PC-9 (cell line): Measurements from ENCODE around the gene ADRA2B. TPM values are rescaled to one million over a fixed set of nuclear protein-coding genes. Genes with fewer than 3 reads are reported as not detected.

Experiments
- BruUV-seq: library from RNA; stranded (reverse); fragments of 400-500 nt; replicated peaks from 2 replicates; lab custom pipeline; 2021; lab: Mats Ljungman, UMichigan
- CTCF ChIA-PET: fragments of 300-600 bp; sonication (Branson Sonifier 250); formaldehyde crosslinking; loops from one replicate; lab custom pipeline; 2022; ENCODE audit warnings: antibody characterized with exemption; lab: Charles Lee
- POLR2A ChIA-PET: fragments of 300-600 bp; sonication (Branson Sonifier 250); formaldehyde crosslinking; loops from one replicate; lab custom pipeline; 2022; ENCODE audit warnings: antibody characterized with exemption; ENCODE audit not compliant: unreplicated experiment; lab: Charles Lee
- DNase-seq, 2 experiments: peaks; one replicate each; pipeline versions ENCODE4 v3.0.0 to v3.0.0-alpha.2; 2015 to 2022; ENCODE audit warnings: mixed read lengths in 1 of 2
- H2AFZ ChIP-seq: fragments of 200-600 bp; sonication (generic); 2 replicates; pipeline ENCODE4 v1.8.1; 2017; ENCODE audit warnings: antibody characterized with exemption
- H3F3A ChIP-seq: fragments of 200-600 bp; sonication (generic); 2 replicates; pipeline ENCODE4 v1.8.1; 2017; ENCODE audit warnings: antibody characterized with exemption, mild to moderate bottlenecking, low read depth; ENCODE audit not compliant: insufficient read depth
- H3K27ac ChIP-seq: fragments of 200-600 bp; sonication (generic); 2 replicates; pipeline ENCODE4 v1.6.1; 2016; ENCODE audit warnings: mixed run types
- H3K27me3 ChIP-seq: fragments of 200-600 bp; sonication (generic); 2 replicates; pipeline ENCODE4 v1.6.1; 2016; ENCODE audit warnings: low read depth, mixed run types; ENCODE audit not compliant: insufficient read depth
- H3K36me3 ChIP-seq: fragments of 200-600 bp; sonication (generic); 2 replicates; pipeline ENCODE4 v1.6.1; 2016; ENCODE audit warnings: low read depth, mixed run types
- H3K4me1 ChIP-seq: fragments of 200-600 bp; sonication (generic); replicated peaks from 2 replicates; pipeline ENCODE4 v1.6.1; 2016; ENCODE audit warnings: mixed run types; ENCODE audit not compliant: insufficient read depth
- H3K4me2 ChIP-seq: fragments of 200-600 bp; sonication (generic); 2 replicates; pipeline ENCODE4 v1.6.1; 2017; ENCODE audit warnings: mixed run types
- H3K4me3 ChIP-seq: fragments of 200-600 bp; sonication (generic); 2 replicates; pipeline ENCODE4 v1.6.1; 2016; ENCODE audit warnings: mixed run types
- H3K79me2 ChIP-seq: fragments of 200-600 bp; sonication (generic); 2 replicates; pipeline ENCODE4 v1.6.1; 2017; ENCODE audit warnings: low read depth, mixed run types
- H3K9me2 ChIP-seq: fragments of 200-600 bp; sonication (generic); 2 replicates; pipeline ENCODE4 v1.8.1; 2017; ENCODE audit warnings: mild to moderate bottlenecking; ENCODE audit not compliant: insufficient read depth
- H3K9me3 ChIP-seq: fragments of 200-600 bp; sonication (generic); 2 replicates; pipeline ENCODE4 v1.8.1; 2016; ENCODE audit warnings: low read depth; ENCODE audit not compliant: insufficient read depth
- H4K20me1 ChIP-seq: fragments of 200-600 bp; sonication (generic); 2 replicates; pipeline ENCODE4 v1.8.1; 2017; ENCODE audit not compliant: insufficient read depth
- CTCF ChIP-seq: fragments of 200-600 bp; sonication (generic); conservative IDR thresholded peaks from 2 replicates; pipeline ENCODE4 v1.6.1; 2017; ENCODE audit warnings: mixed run types, antibody characterized with exemption, mild to moderate bottlenecking, moderate library complexity
- EZH2 ChIP-seq: fragments of 200-600 bp; sonication (generic); IDR thresholded peaks from 2 replicates; pipeline ENCODE4 v1.8.0; 2017; ENCODE audit warnings: antibody characterized with exemption, low read depth
- intact Hi-C: fragments of 100-400 bp; cut with micrococcal nuclease; formaldehyde crosslinking; loops from one replicate; pipeline ENCODE4 v1.10.0; 2022; ENCODE audit not compliant: unreplicated experiment
- total RNA-seq: library from RNA; stranded (reverse); gene quantifications from 2 replicates; pipeline ENCODE4 v1.2.3, GENCODE V29; 2021

ADRA2B gene
- total RNA-seq, 1 experiment from 2014 or later: 0.26 TPM

GRCh38 chr2:96143848-96144480 is 27.6 kb upstream of the ADRA2B start:
- CTCF ChIA-PET: no interaction called here
- Histone ChIP-seq H3F3A (peaks cover 20% of the 10 kb centered on the region; the same call in 1 of the 2 replicates), H3K9me2 (no peaks in the 10 kb centered on the region), H3K9me3 (no peaks in the 10 kb centered on the region), H3K4me2 (peak overlapping the region; percentile 92), H3K27me3 (no peaks in the 10 kb centered on the region), H3K4me3 (peak overlapping the region; percentile 73), H2AFZ (peak overlapping the region; percentile 88), H3K36me3 (no peaks in the 10 kb centered on the region; the same call in 1 of the 2 replicates), H3K4me1 (peaks cover 18% of the 10 kb centered on the region), H3K27ac (no peak overlapping the region), H3K79me2 (peaks cover 12% of the 10 kb centered on the region; the same call in 1 of the 2 replicates), H4K20me1 (no peaks in the 10 kb centered on the region)
- peak; percentile 67; the same call in 1 of the 2 replicates for TF ChIP-seq CTCF
- no peak for TF ChIP-seq EZH2
- DNase-seq: peak; percentile 49 to 55
- TSS peak; percentile 47 for BruUV-seq
- POLR2A ChIA-PET: no interaction called here
- intact Hi-C loops: loop anchor here (2.0 kb wide), 1 partner anchor 65 kb away; the partner anchor contains the start of gene STARD7

- no TSS peak for BruUV-seq
- intact Hi-C loops: no loop called here
- CTCF ChIA-PET: no interaction called here
Measured at GRCh38 chr2:96143231-96143847, 27.0 kb upstream of the ADRA2B start.

More at GRCh38 chr2:96143231-96143847, 27.0 kb upstream of the ADRA2B start:
- H3K9me3 ChIP-seq: no peaks in the 10 kb centered on the region
- H3K9me2 ChIP-seq: no peaks in the 10 kb centered on the region
- no peaks in the 10 kb centered on the region for H3K27me3 ChIP-seq
- H3K36me3 ChIP-seq: no peaks in the 10 kb centered on the region; the same call in 1 of the 2 replicates
- peak overlapping the region; percentile 92 for H3K4me2 ChIP-seq
- POLR2A ChIA-PET: no interaction called here
- no peak overlapping the region for H3K4me3 ChIP-seq
- peaks cover 22% of the 10 kb centered on the region for H3K4me1 ChIP-seq
- no peak overlapping the region for H3K27ac ChIP-seq
- TF ChIP-seq CTCF (no peak), EZH2 (no peak)
- no peak for DNase-seq
- peaks cover 12% of the 10 kb centered on the region; the same call in 1 of the 2 replicates for H3K79me2 ChIP-seq
- H3F3A ChIP-seq: peaks cover 19% of the 10 kb centered on the region; the same call in 1 of the 2 replicates
- H4K20me1 ChIP-seq: no peaks in the 10 kb centered on the region
- H2AFZ ChIP-seq: no peak overlapping the region
